ENCODE results near the gene COX7A2L. TPM values are rescaled to one million over a fixed set of nuclear protein-coding genes. Genes with fewer than 3 reads are reported as not detected.
A peak's percentile ranks its signal among the peaks of the same experiment; 100 is the strongest.
"Not testable (repeated sequence)": the region's sequence is repeated elsewhere in the genome, so short reads cannot be mapped to it uniquely, and the experiment has no call there.

Gene COX7A2L
- total RNA-seq, 6 donors from 2014 or later: 57.0 to 123 (median 85.7) TPM

GRCh38 chr2:42336361-42336965, 24.6 kb downstream of the COX7A2L start:
- no peak for DNase-seq
- no peak overlapping the region for H3K4me3 ChIP-seq
- no peaks in the 10 kb centered on the region for H3K9me3 ChIP-seq
- H3K27me3 ChIP-seq: no peaks in the 10 kb centered on the region
- no peaks in the 10 kb centered on the region for H3K4me1 ChIP-seq
- H3K36me3 ChIP-seq: peaks cover 0 to 76% (median 15%) of the 10 kb centered on the region in 4 donors
- no peak overlapping the region for H3K27ac ChIP-seq
- 93 to 97% methylated on average over 6 to 9 of the region's 9 CpGs for whole genome bisulfite sequencing, 2 donors
- TF ChIP-seq POLR2AphosphoS5 (IDR thresholded peaks at IDR 0.05) (no peak), POLR2A (IDR thresholded peaks at IDR 0.05) (no peak), CTCF (IDR thresholded peaks at IDR 0.05) (no peak), EP300 (IDR thresholded peaks at IDR 0.05) (no peak)
- no peak for ATAC-seq (ENCODE audit: low FRiP score in 2 of 2)

GRCh38 chr2:42335514-42336104, 25.4 kb downstream of the COX7A2L start:
- TF ChIP-seq POLR2A (IDR thresholded peaks at IDR 0.05) (no peak), CTCF (IDR thresholded peaks at IDR 0.05) (no peak), EP300 (IDR thresholded peaks at IDR 0.05) (no peak), POLR2AphosphoS5 (IDR thresholded peaks at IDR 0.05) (no peak)
- ATAC-seq (ENCODE audit: low FRiP score in 2 of 2) (no peak), DNase-seq (peak in 1 of 2 donors; percentile 30)
- no peak overlapping the region for H3K27ac ChIP-seq
- WGBS, 2 donors: 93 to 96% methylated on average over 10 of the region's 10 CpGs
- H3K4me1 ChIP-seq: no peaks in the 10 kb centered on the region
- peaks cover 0 to 83% (median 20%) of the 10 kb centered on the region in 4 donors for H3K36me3 ChIP-seq
- H3K27me3 ChIP-seq: no peaks in the 10 kb centered on the region
- no peaks in the 10 kb centered on the region for H3K9me3 ChIP-seq
- no peak overlapping the region for H3K4me3 ChIP-seq

GRCh38 chr2:42334865-42335264, 26.2 kb downstream of the COX7A2L start:
- peaks cover 0 to 83% (median 23%) of the 10 kb centered on the region in 4 donors for H3K36me3 ChIP-seq
- 95 to 98% methylated on average over 6 of the region's 6 CpGs for WGBS, 2 donors
- DNase-seq; H3K4me1 ChIP-seq; H3K4me3 ChIP-seq; H3K27me3 ChIP-seq; H3K9me3 ChIP-seq; H3K27ac ChIP-seq; ATAC-seq (ENCODE audit: low FRiP score in 2 of 2): not testable (repeated sequence)

- no peak for TF ChIP-seq POLR2A (IDR thresholded peaks at IDR 0.05)
- Histone ChIP-seq H3K4me1 (no peaks in the 10 kb centered on the region), H3K4me3 (no peak overlapping the region), H3K9me3 (no peaks in the 10 kb centered on the region), H3K36me3 (peaks cover 0 to 90% (median 26%) of the 10 kb centered on the region in 4 donors), H3K27me3 (no peaks in the 10 kb centered on the region), H3K27ac (no peak overlapping the region)
- DNase-seq (no peak), ATAC-seq (ENCODE audit: low FRiP score in 2 of 2) (no peak)
- 85 to 87% methylated on average over 3 of the region's 3 CpGs for WGBS, 2 donors
Measured at GRCh38 chr2:42334220-42334619, 26.8 kb downstream of the COX7A2L start.

- Histone ChIP-seq H3K36me3 (peaks cover 0 to 93% (median 26%) of the 10 kb centered on the region in 4 donors), H3K27me3 (no peaks in the 10 kb centered on the region), H3K9me3 (no peaks in the 10 kb centered on the region), H3K4me3 (no peak overlapping the region), H3K4me1 (no peaks in the 10 kb centered on the region), H3K27ac (no peak overlapping the region)
- WGBS, 2 donors: 94 to 97% methylated on average over 4 of the region's 4 CpGs
- no peak for ATAC-seq (ENCODE audit: low FRiP score in 2 of 2)
- no peak for DNase-seq
- TF ChIP-seq EP300 (IDR thresholded peaks at IDR 0.05) (no peak), CTCF (IDR thresholded peaks at IDR 0.05) (no peak), POLR2A (IDR thresholded peaks at IDR 0.05) (no peak), POLR2AphosphoS5 (IDR thresholded peaks at IDR 0.05) (no peak)
Measured at GRCh38 chr2:42333579-42333978, 27.4 kb downstream of the COX7A2L start.

- DNase-seq (no peak), ATAC-seq (ENCODE audit: low FRiP score in 2 of 2) (no peak)
- Histone ChIP-seq H3K36me3 (peaks cover 0 to 85% (median 23%) of the 10 kb centered on the region in 4 donors), H3K27ac (no peak overlapping the region), H3K4me3 (no peak overlapping the region), H3K4me1 (no peaks in the 10 kb centered on the region), H3K27me3 (no peaks in the 10 kb centered on the region), H3K9me3 (no peaks in the 10 kb centered on the region)
- TF ChIP-seq POLR2A (IDR thresholded peaks at IDR 0.05) (no peak), CTCF (IDR thresholded peaks at IDR 0.05) (no peak), POLR2AphosphoS5 (IDR thresholded peaks at IDR 0.05) (no peak), EP300 (IDR thresholded peaks at IDR 0.05) (no peak)
- WGBS, 2 donors: 94 to 96% methylated on average over 4 of the region's 4 CpGs
Measured at GRCh38 chr2:42332575-42332974, 28.4 kb downstream of the COX7A2L start.
